ENCODE results near the gene SLC5A4. TPM values are rescaled to one million over a fixed set of nuclear protein-coding genes. Genes with fewer than 3 reads are reported as not detected.
"Not testable (repeated sequence)": the region's sequence is repeated elsewhere in the genome, so short reads cannot be mapped to it uniquely, and the experiment has no call there.

SLC5A4 gene
- total and polyA plus RNA-seq, 2 donors (not counting 1 experiment from before 2014, with no cell fraction given), result not detected

- POLR2A ChIA-PET, result no interaction called here
- CTCF ChIA-PET, result interaction anchor here (1.0 kb wide), 1 partner anchor 25 kb away, joined by 3 read pairs; no protein-coding TSS in a partner anchor
- ATAC-seq (ENCODE audit: low read depth), result no peak
Measured at GRCh38 chr22:32199341-32199740, 55.8 kb downstream of the SLC5A4 start.

GRCh38 chr22:32197553-32198226, 57.5 kb downstream of the SLC5A4 start:
- H4K20me1 ChIP-seq (ENCODE audit: control insufficient read depth, insufficient read depth, low read length, poor library complexity, severe bottlenecking); ATAC-seq (ENCODE audit: low read depth); CTCF ChIA-PET; H2AFZ ChIP-seq (ENCODE audit: insufficient read depth, low read depth, low read length, poor library complexity, severe bottlenecking); H3K4me1 ChIP-seq (ENCODE audit: control insufficient read depth in 2 of 2, insufficient read depth in 2 of 2, low read length in 2 of 2); DNase-seq; H3K9me3 ChIP-seq (ENCODE audit: control extremely low read depth in 1 of 3, control insufficient read depth in 2 of 3, insufficient read depth in 1 of 3, low read length in 2 of 3); H3K4me2 ChIP-seq (replicated peaks; ENCODE audit: low read depth, low read length, poor library complexity, severe bottlenecking); H3K4me3 ChIP-seq (ENCODE audit: control extremely low read depth in 1 of 5, extremely low read depth in 1 of 5, insufficient read depth in 1 of 5, low read depth in 2 of 5, low read length in 4 of 5); H3K79me2 ChIP-seq (ENCODE audit: control insufficient read depth, insufficient read depth, low read length); H3K27ac ChIP-seq (ENCODE audit: low read length in 2 of 2); intact Hi-C loops (cut with micrococcal nuclease); H3K9ac ChIP-seq (ENCODE audit: low read length); H3K4me3 Mint-ChIP-seq; POLR2A ChIA-PET; H3K36me3 ChIP-seq (replicated peaks in 1 of 2; ENCODE audit: control extremely low read depth in 1 of 2, control insufficient read depth in 1 of 2, extremely low read depth in 1 of 2, insufficient read depth in 2 of 2, low read length in 1 of 2); H3K9me3 Mint-ChIP-seq (ENCODE audit: insufficient read depth); H3K4me1 Mint-ChIP-seq; H3K27ac Mint-ChIP-seq: not testable (repeated sequence)
- H3K27me3 ChIP-seq (replicated peaks in 1 of 4; ENCODE audit: control extremely low read depth in 1 of 4, control insufficient read depth in 3 of 4, insufficient read depth in 4 of 4, low read length in 3 of 4), result peaks cover 0 to 11% (median 2%) of the 10 kb centered on the region in 4 experiments
- peaks cover 31% of the 10 kb centered on the region for H3K27me3 Mint-ChIP-seq
- 100% methylated on average over 1 of the region's 5 CpGs for WGBS (ENCODE audit: insufficient coverage)

More at GRCh38 chr22:32199341-32199740, 55.8 kb downstream of the SLC5A4 start:
- no peak overlapping the region for H3K27ac ChIP-seq (ENCODE audit: low read length in 2 of 2)
- intact Hi-C loops (cut with micrococcal nuclease), result no loop called here
- Mint-ChIP-seq H3K4me1 (peaks cover 4% of the 10 kb centered on the region), H3K4me3 (no peak overlapping the region), H3K27me3 (peaks cover 36% of the 10 kb centered on the region), H3K27ac (no peak overlapping the region), H3K9me3 (ENCODE audit: insufficient read depth) (no peaks in the 10 kb centered on the region)
- no peak overlapping the region for H3K9ac ChIP-seq (ENCODE audit: low read length)
- DNase-seq, result no peak
- no peaks in the 10 kb centered on the region for H3K36me3 ChIP-seq (replicated peaks in 1 of 2; ENCODE audit: control extremely low read depth in 1 of 2, control insufficient read depth in 1 of 2, extremely low read depth in 1 of 2, insufficient read depth in 2 of 2, low read length in 1 of 2)
- H2AFZ ChIP-seq (ENCODE audit: insufficient read depth, low read depth, low read length, poor library complexity, severe bottlenecking), result no peak overlapping the region
- H3K4me2 ChIP-seq (replicated peaks; ENCODE audit: low read depth, low read length, poor library complexity, severe bottlenecking), result no peak overlapping the region
- H3K27me3 ChIP-seq (replicated peaks in 1 of 4; ENCODE audit: control extremely low read depth in 1 of 4, control insufficient read depth in 3 of 4, insufficient read depth in 4 of 4, low read length in 3 of 4), result peaks cover 0 to 24% (median 5%) of the 10 kb centered on the region in 4 experiments
- no peaks in the 10 kb centered on the region for H4K20me1 ChIP-seq (ENCODE audit: control insufficient read depth, insufficient read depth, low read length, poor library complexity, severe bottlenecking)
- no peak for TF ChIP-seq CTCF (IDR thresholded peaks at IDR 0.05)
- no peak for TF ChIP-seq EZH2 (IDR thresholded peaks at IDR 0.05; ENCODE audit: borderline replicate concordance, insufficient read depth, low read depth, low read length, poor library complexity, severe bottlenecking)
- 91% methylated on average over 6 of the region's 6 CpGs for WGBS (ENCODE audit: insufficient coverage)
- H3K9me3 ChIP-seq (ENCODE audit: control extremely low read depth in 1 of 3, control insufficient read depth in 2 of 3, insufficient read depth in 1 of 3, low read length in 2 of 3), result peaks cover 0 to 6% (median 0%) of the 10 kb centered on the region in 3 donors
- no peaks in the 10 kb centered on the region for H3K79me2 ChIP-seq (ENCODE audit: control insufficient read depth, insufficient read depth, low read length)
- peaks cover 6 to 8% of the 10 kb centered on the region in 2 donors for H3K4me1 ChIP-seq (ENCODE audit: control insufficient read depth in 2 of 2, insufficient read depth in 2 of 2, low read length in 2 of 2)
- H3K4me3 ChIP-seq (ENCODE audit: control extremely low read depth in 1 of 5, extremely low read depth in 1 of 5, insufficient read depth in 1 of 5, low read depth in 2 of 5, low read length in 4 of 5), result no peak overlapping the region

GRCh38 chr22:32195900-32196299, 59.2 kb downstream of the SLC5A4 start:
- ATAC-seq (ENCODE audit: low read depth); H3K9me3 Mint-ChIP-seq (ENCODE audit: insufficient read depth); H3K27ac ChIP-seq (ENCODE audit: low read length in 2 of 2); H3K27ac Mint-ChIP-seq; H3K9me3 ChIP-seq (ENCODE audit: control extremely low read depth in 1 of 3, control insufficient read depth in 2 of 3, insufficient read depth in 1 of 3, low read length in 2 of 3); DNase-seq; H3K4me1 Mint-ChIP-seq; intact Hi-C loops (cut with micrococcal nuclease); H3K4me3 ChIP-seq (ENCODE audit: control extremely low read depth in 1 of 5, extremely low read depth in 1 of 5, insufficient read depth in 1 of 5, low read depth in 2 of 5, low read length in 4 of 5); H3K4me1 ChIP-seq (ENCODE audit: control insufficient read depth in 2 of 2, insufficient read depth in 2 of 2, low read length in 2 of 2); POLR2A ChIA-PET; H3K9ac ChIP-seq (ENCODE audit: low read length); H3K79me2 ChIP-seq (ENCODE audit: control insufficient read depth, insufficient read depth, low read length); H3K4me3 Mint-ChIP-seq; H3K36me3 ChIP-seq (replicated peaks in 1 of 2; ENCODE audit: control extremely low read depth in 1 of 2, control insufficient read depth in 1 of 2, extremely low read depth in 1 of 2, insufficient read depth in 2 of 2, low read length in 1 of 2); H4K20me1 ChIP-seq (ENCODE audit: control insufficient read depth, insufficient read depth, low read length, poor library complexity, severe bottlenecking); H3K27me3 ChIP-seq (replicated peaks in 1 of 4; ENCODE audit: control extremely low read depth in 1 of 4, control insufficient read depth in 3 of 4, insufficient read depth in 4 of 4, low read length in 3 of 4); CTCF ChIA-PET; H3K4me2 ChIP-seq (replicated peaks; ENCODE audit: low read depth, low read length, poor library complexity, severe bottlenecking); H2AFZ ChIP-seq (ENCODE audit: insufficient read depth, low read depth, low read length, poor library complexity, severe bottlenecking): not testable (repeated sequence)
- WGBS (ENCODE audit: insufficient coverage), result 100% methylated on average over 1 of the region's 3 CpGs
- peaks cover 32% of the 10 kb centered on the region for H3K27me3 Mint-ChIP-seq

Data from B cell (primary cell).